ENCODE measurements around the gene SLC49A3.
"Not testable (repeated sequence)": the region's sequence is repeated elsewhere in the genome, so short reads cannot be mapped to it uniquely, and the experiment has no call there.

Gene SLC49A3

GRCh38 chr4:650951-651883 lies 37.7 kb downstream of the SLC49A3 start:
- DNase-seq, result no peak

GRCh38 chr4:650461-650860 lies 38.5 kb downstream of the SLC49A3 start:
- no peak for DNase-seq

GRCh38 chr4:649751-650310 lies 39.1 kb downstream of the SLC49A3 start:
- no peak for DNase-seq

DNA sequence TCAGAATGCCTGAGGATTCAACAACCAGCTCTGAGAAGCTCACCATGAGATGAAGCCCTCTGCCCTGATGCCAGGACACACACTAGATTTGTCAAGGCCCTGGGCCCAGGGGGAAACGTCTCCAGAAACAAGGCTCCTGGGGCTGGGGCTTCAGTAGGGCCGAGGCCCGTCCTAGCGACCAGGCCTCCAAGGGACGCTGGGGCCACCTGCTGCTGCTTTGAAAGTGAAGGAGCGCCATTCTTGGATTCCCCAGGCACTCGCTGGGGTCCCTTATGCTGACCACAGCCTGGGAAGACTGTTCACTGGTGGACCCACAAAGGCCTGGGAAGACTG lies 39.7 kb downstream of the SLC49A3 start:
- DNase-seq, result no peak

DNA sequence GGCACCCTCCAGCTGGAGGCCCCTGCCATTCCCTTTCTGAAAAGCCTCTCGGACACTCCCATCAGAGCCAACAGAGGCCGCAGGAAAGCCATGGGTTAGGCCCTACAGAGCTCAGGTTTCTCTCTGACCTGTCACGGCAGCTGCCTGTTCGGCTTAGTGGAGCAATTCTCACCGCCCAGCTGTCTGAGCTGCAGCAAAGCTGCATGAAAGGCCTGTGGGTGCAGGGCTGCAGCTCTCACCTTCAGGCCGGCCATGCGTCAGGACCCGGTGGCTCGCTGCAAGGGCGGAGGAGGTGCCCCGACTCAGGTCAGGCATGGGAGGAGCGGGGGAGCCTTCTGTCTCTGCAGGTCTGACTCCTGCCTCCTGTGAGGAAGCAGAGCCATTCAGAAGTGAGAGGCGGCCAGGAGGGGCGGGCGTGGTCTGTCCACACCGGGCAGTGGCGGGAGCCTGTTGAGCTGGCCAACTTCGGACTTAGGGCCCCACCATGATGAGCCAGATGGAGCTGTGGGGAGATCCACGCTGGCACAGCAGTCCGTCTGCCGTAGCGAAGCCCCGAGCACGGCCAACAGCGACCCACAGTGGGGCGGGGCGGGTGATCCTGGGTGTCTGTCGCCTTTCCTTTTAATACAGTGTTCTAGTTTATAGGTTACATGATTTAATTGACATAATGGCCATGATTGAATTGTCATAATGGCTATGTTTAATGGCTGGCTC lies 40.2 kb downstream of the SLC49A3 start:
- DNase-seq, result no peak

- no peak for DNase-seq
These were observed 41.5 kb downstream of the SLC49A3 start for GRCh38 chr4:647481-647880.

GRCh38 chr4:646460-646859 lies 42.5 kb downstream of the SLC49A3 start:
- no peak for DNase-seq

DNA sequence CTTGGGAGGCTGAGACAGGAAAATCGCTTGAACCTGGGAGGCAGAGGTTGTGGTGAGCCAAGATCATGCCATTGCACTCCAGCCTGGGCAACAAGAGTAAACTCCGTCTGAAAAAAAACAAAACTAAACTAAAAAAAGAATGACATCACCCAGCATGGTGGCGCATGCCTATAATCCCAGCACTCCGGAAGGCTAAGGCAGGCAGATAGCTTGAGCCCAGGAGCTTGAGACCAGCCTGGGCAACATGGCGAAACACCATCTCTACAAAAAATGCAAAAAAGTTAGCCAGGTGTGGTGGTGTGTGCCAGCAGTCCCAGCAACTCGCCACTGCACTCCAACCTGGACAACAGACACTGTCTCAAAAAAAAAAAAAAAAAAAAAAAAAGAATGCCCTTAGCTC lies 46.6 kb downstream of the SLC49A3 start:
- not testable (repeated sequence) for DNase-seq

GRCh38 chr4:637536-638280 lies 51.2 kb downstream of the SLC49A3 start:
- DNase-seq, result no peak

DNA sequence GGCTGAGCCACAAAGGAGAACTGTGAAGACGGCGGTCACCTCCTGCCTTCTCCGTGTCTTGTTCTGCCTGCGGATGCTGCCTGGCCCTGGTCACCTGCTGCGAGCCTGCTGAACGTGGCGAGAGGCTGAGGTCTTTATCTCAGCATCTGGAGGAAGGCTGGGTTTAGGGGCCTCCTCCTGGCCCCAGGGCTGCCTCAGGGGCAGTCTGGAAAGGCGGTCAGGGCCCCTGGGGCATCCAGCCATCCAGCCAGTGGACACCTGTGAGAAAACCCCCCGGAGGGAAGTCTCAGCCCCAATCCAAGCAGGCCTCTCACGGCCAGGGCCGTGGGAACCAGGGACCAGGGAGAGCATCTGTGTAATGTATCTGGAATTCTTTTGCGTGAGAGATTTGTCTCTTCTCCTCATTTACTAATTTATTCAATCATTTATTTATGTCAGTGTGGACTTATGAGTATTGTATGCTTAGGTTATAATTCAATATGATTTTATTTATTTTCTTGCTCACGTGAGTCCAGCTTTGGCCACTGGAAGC lies 52.3 kb downstream of the SLC49A3 start:
- no peak for DNase-seq

DNA sequence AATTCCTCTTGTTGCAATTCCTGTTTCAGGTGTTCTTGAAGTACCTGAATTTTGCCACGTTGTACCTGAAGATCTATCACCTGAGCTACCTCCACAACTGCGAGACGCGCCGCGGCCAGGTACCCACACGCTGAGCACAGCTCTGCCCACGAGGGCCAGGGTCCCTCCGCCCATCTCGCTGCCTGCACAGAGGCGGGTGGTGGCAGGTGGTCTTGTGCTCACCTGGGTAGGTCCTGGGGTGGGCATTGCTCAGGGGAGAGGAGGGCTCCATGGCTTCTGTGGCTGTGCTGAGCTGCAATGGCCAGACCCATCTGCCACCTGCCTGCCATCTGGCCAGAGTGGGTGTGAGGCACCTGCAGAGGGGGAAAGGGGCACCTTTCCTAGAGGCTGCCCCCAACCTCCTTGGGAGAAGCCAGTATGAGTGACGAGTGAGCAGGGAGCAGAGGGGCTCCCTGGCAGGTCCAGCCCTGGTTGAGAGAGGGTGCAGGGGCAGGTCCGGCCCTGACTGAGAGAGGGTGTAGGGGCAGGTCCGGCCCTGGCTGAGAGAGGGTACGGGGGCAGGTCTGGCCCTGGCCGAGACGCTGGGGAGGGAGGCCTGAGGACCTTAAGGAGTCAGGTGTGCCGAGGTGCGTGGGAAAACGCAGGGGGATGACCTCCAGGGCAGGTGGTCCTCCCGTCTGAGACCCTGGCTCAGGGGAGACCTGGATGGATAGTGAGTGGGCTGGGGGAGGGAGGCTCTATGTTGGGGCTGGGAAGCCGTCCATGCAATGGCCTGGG lies 52.9 kb downstream of the SLC49A3 start:
- DNase-seq, result no peak

GRCh38 chr4:635066-635835 lies 53.7 kb downstream of the SLC49A3 start:
- DNase-seq, result not testable (repeated sequence)

GRCh38 chr4:634599-634985 lies 54.4 kb downstream of the SLC49A3 start:
- DNase-seq, result no peak

GRCh38 chr4:633976-634598 lies 54.9 kb downstream of the SLC49A3 start:
- no peak for DNase-seq

- DNase-seq, result no peak
These were observed 55.5 kb downstream of the SLC49A3 start for GRCh38 chr4:633406-633805.

- no peak for DNase-seq
These were observed 56.0 kb downstream of the SLC49A3 start for GRCh38 chr4:632926-633325.

DNA sequence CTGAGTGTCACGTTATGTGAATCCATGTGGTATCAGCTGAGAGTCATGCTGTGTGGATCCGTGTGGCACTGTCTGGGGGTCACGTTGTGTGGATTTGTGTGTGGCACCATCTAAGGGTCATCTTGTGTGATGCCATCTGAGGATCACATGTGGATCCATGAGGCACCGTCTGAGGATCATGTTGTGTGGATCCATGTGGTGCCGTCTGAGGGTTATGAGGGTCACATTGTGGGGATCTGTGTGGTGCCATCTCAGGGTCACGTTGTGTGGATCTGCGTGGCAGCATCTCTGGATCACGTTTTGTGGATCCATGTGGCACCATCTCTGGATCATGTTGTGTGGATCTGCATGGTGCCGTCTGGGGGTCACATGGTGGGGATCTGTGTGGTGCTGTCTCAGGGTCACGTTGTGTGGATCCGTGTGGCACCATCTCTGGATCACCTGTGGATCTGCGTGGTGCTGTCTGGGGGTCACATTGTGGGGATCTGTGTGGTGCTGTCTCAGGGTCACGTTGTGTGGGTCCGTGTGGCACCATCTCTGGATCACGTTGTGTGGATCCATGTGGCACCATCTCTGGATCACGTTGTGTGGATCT lies 56.7 kb downstream of the SLC49A3 start:
- no peak for DNase-seq
